Thyroid gland (tissue), 4 donors: ENCODE measurements around the gene SPCS1. TPM values are rescaled to one million over a fixed set of nuclear protein-coding genes. Genes with fewer than 3 reads are reported as not detected.

Experiments
- DNase-seq, 2 donors: peaks; one replicate each; pipeline ENCODE4 v3.0.0-alpha.2; 2019
- H3K27ac ChIP-seq, 3 donors: fragments of 200-600 bp; sonication (generic); 1 replicate in 2 of 3; 2 replicates in 1 of 3; pipeline ENCODE4 v1.5.1; 2016 to 2019; ENCODE audit warnings: mild to moderate bottlenecking in 1 of 3, moderate library complexity in 1 of 3
- H3K27me3 ChIP-seq: fragments of 200-600 bp; sonication (generic); one replicate; pipeline ENCODE4 v1.5.1; 2019
- H3K36me3 ChIP-seq, 2 donors: fragments of 200-600 bp; sonication (generic); one replicate each; pipeline ENCODE4 v1.5.1; 2016 to 2019
- H3K4me1 ChIP-seq, 2 donors: fragments of 200-600 bp; sonication (generic); one replicate each; pipeline ENCODE4 v1.5.1; 2017 to 2019
- H3K4me3 ChIP-seq, 3 donors: fragments of 200-600 bp; sonication (generic); replicated peaks in 1 of 3; 1 replicate in 2 of 3; 2 replicates in 1 of 3; pipeline ENCODE4 v1.5.1; 2016; ENCODE audit warnings: mild to moderate bottlenecking in 1 of 3
- H3K9me3 ChIP-seq: fragments of 200-600 bp; sonication (generic); one replicate; pipeline ENCODE4 v1.5.1; 2017
- POLR2A ChIP-seq, 2 donors: fragments of 450-650 bp; IDR thresholded peaks; one replicate each; pipeline ENCODE4 v1.6.1; 2017; ENCODE audit warnings: antibody characterized with exemption in 2 of 2, mild to moderate bottlenecking in 2 of 2, moderate library complexity in 1 of 2
- WGBS, 2 donors: methylation state at CpG; one replicate each; pipeline ENCODE4 v1.1.5; 2017; 5-methylcytosine and 5-hydroxymethylcytosine counted together
- intact Hi-C: fragments of 100-400 bp; cut with DNase I; formaldehyde crosslinking; loops from one replicate; pipeline ENCODE4 v1.15.1; 2023
- total RNA-seq, 4 donors: library from RNA; depleted of rRNA; stranded (reverse); fragments of >200 nt; gene quantifications; one replicate each; pipeline ENCODE4 v1.2.3, GENCODE V29; 2016
- TF ChIP-seq, protein P1 (sequence below), 6 experiments: fragments of 200-600 bp in 3 of 6; fragments of 450-650 bp in 3 of 6; sonication (generic) in 3 of 6; IDR thresholded peaks; one replicate each; pipeline ENCODE4 v1.5.1; 2016 to 2019; ENCODE audit warnings: antibody characterized with exemption in 6 of 6, mild to moderate bottlenecking in 2 of 6, inconsistent platforms in 1 of 6, moderate library complexity in 1 of 6

Gene SPCS1
- total RNA-seq, 4 donors from 2014 or later, result 134 to 263 (median 185) TPM

DNA sequence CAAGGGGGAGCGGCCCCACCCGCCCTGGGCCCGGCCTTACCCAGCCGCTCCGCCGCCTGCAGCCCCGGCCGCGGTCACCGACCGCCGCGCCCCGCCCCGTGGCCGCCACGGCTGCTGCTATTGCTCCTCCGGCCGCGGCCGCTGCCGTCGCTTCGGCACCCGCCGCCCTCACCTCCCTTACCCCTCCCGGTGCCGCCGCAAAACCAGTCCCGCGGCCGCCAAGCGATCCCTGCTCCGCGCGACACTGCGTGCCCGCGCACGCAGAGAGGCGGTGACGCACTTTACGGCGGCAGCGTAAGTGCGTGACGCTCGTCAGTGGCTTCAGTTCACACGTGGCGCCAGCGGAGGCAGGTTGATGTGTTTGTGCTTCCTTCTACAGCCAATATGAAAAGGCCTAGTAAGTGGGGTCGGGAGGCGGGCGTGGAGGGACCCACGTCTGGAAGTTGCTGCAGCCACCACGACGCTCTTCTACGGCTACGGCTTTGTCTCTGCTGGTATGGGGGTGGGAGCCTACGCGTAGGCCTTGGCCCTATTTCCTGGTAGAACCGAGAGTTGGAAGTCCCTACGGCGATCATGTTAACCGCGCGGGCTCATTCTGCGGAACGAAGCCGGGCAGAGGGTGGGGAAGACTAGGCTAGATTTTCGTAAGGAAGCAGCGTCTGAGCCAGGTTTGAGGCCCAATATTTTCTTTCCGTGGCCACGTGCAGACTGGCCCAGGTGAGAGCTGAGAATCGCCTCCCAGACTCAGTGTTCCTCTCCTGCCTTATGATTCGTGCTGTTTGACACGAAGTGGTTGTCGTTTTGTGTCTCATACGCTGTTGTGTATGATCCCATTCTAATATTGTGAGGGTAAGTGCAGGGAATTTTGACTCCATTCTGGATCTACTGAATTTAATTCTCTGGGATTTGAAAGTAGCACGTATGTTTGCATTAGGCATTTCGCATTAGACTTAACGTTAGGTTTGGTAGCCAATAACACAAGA, 19.9 kb upstream of the SPCS1 start, which contains the start of the genes GNL3 and PBRM1:
GNL3 (plus strand) TSS at position 324 of the 983 bp plus-strand sequence; CDS start at position 385, 61 bp downstream.
PBRM1 (minus strand) TSS at position 205 of the 983 bp plus-strand sequence.
- Histone ChIP-seq H3K4me3 (peak within 1 kb of the TSS; percentile 71 to 84 (median 83)), H3K4me1 (peaks cover 14 to 47% of the 10 kb centered on the region in 2 donors), H3K9me3 (no peaks in the 10 kb centered on the region), H3K27ac (peak within 1 kb of the TSS; percentile 93 to 96 (median 95)), H3K27me3 (no peaks in the 10 kb centered on the region), H3K36me3 (peaks cover 36 to 37% of the 10 kb centered on the region in 2 donors)
- peak; percentile 94 to 95 for DNase-seq
- WGBS, 2 donors, result 0% methylated on average over 10 to 30 of the region's 82 CpGs
- intact Hi-C loops, result loop anchor here (10.0 kb wide), 1 partner anchor 231 kb away; the partner anchor contains the start of genes NISCH and TNNC1
- TF ChIP-seq, protein P1, sequence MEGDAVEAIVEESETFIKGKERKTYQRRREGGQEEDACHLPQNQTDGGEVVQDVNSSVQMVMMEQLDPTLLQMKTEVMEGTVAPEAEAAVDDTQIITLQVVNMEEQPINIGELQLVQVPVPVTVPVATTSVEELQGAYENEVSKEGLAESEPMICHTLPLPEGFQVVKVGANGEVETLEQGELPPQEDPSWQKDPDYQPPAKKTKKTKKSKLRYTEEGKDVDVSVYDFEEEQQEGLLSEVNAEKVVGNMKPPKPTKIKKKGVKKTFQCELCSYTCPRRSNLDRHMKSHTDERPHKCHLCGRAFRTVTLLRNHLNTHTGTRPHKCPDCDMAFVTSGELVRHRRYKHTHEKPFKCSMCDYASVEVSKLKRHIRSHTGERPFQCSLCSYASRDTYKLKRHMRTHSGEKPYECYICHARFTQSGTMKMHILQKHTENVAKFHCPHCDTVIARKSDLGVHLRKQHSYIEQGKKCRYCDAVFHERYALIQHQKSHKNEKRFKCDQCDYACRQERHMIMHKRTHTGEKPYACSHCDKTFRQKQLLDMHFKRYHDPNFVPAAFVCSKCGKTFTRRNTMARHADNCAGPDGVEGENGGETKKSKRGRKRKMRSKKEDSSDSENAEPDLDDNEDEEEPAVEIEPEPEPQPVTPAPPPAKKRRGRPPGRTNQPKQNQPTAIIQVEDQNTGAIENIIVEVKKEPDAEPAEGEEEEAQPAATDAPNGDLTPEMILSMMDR (IDR thresholded peaks at IDR 0.05), result no peak
- peak; percentile 51 to 81 for TF ChIP-seq POLR2A (IDR thresholded peaks at IDR 0.05)

DNA sequence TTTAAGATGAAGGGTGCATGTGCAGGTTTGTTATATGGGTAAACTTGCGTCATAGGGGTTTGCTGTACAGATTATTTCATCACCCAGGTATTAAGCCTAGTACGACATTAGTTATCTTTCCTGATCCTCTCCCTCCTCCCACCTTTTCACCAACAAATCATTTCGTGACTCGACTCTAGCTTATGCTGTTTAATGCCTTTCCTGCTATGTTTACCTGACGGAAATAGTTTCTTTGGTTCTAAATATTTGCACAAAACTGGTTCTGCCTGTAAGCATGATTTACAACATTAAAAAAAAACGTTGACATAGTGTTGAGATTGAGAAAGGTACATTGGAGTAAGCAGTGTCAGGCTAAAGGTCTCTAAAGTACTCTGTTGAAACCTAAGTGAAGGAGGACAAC, 17.6 kb upstream of the SPCS1 start:
- H3K27me3 ChIP-seq, result no peaks in the 10 kb centered on the region
- no peaks in the 10 kb centered on the region for H3K9me3 ChIP-seq
- no peak overlapping the region for H3K4me3 ChIP-seq
- H3K4me1 ChIP-seq, result peaks cover 14 to 28% of the 10 kb centered on the region in 2 donors
- H3K36me3 ChIP-seq, result peaks cover 57 to 59% of the 10 kb centered on the region in 2 donors
- WGBS, 2 donors, result 88 to 90% methylated on average over 6 of the region's 6 CpGs
- H3K27ac ChIP-seq, result no peak overlapping the region
- TF ChIP-seq, protein P1 (IDR thresholded peaks at IDR 0.05), result no peak
- no peak for TF ChIP-seq POLR2A (IDR thresholded peaks at IDR 0.05)
- no peak for DNase-seq
- intact Hi-C loops, result loop anchor here (10.0 kb wide), 1 partner anchor 233 kb away; the partner anchor contains the start of genes NISCH and TNNC1

DNA sequence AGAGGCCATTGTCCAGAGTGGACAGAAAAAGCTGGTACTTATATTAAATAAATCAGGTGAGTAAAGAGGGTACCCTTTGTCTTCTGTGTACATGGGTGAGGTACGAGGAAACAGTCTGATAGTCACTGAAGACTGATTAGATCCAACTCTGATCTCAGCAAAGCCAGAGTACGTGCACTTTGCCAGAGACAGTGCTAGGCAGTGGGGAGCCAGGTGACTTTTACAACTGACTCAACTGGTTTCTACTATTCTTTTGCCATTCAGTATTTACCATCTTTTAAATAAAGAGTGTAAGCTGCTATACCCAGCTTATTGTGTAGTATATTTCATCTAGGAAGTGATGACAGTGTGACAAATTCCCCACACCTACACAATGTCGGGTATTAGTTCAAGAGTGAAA, 16.8 kb upstream of the SPCS1 start:
- intact Hi-C loops, result loop anchor here (10.0 kb wide), 1 partner anchor 234 kb away; the partner anchor contains the start of genes NISCH and TNNC1

DNA sequence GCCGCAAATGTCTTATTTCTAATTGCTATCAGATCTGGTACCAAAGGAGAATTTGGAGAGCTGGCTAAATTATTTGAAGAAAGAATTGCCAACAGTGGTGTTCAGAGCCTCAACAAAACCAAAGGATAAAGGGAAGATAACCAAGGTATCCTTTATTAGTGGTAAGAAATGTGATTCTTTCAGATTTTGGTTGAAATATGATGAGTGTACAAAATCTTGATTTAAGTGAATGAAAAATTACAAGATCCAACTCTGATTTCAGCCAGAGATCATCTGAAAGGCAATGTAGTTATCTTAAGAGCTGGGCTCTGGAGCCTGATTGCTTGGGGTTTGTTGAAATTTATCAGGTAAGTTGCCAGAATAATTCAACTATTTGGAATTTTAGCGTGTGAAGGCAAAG, 15.3 kb upstream of the SPCS1 start:
- peaks cover 0 to 12% of the 10 kb centered on the region in 2 donors for H3K4me1 ChIP-seq
- H3K4me3 ChIP-seq, result no peak overlapping the region
- TF ChIP-seq, protein P1 (IDR thresholded peaks at IDR 0.05), result no peak
- no peak for TF ChIP-seq POLR2A (IDR thresholded peaks at IDR 0.05)
- 91 to 100% methylated on average over 2 of the region's 2 CpGs for WGBS, 2 donors
- H3K27ac ChIP-seq, result no peak overlapping the region
- peaks cover 75 to 79% of the 10 kb centered on the region in 2 donors for H3K36me3 ChIP-seq
- DNase-seq, result no peak
- intact Hi-C loops, result no loop called here
- no peaks in the 10 kb centered on the region for H3K9me3 ChIP-seq
- H3K27me3 ChIP-seq, result no peaks in the 10 kb centered on the region

More for the DNA sequence above, 16.8 kb upstream of the SPCS1 start:
- Histone ChIP-seq H3K9me3 (no peaks in the 10 kb centered on the region), H3K4me1 (peaks cover 5 to 19% of the 10 kb centered on the region in 2 donors), H3K27me3 (no peaks in the 10 kb centered on the region), H3K27ac (no peak overlapping the region), H3K4me3 (no peak overlapping the region), H3K36me3 (peaks cover 65 to 67% of the 10 kb centered on the region in 2 donors)
- 90 to 92% methylated on average over 3 of the region's 3 CpGs for WGBS, 2 donors
- TF ChIP-seq, protein P1 (IDR thresholded peaks at IDR 0.05), result no peak
- no peak for TF ChIP-seq POLR2A (IDR thresholded peaks at IDR 0.05)
- no peak for DNase-seq
